PC-3 (cell line): ENCODE results near the gene NR5A1.

Experiments used
- CTCF ChIP-seq: fragments of 300-600 bp; sonication (generic); conservative IDR thresholded peaks from 2 replicates; pipeline ENCODE4 v1.5.1; 2017; ENCODE audit warnings: antibody characterized with exemption, low read depth, mild to moderate bottlenecking, low read length
- EZH2 ChIP-seq: fragments of 300-600 bp; sonication (generic); IDR thresholded peaks from one replicate; pipeline ENCODE4 v1.6.1; 2017; ENCODE audit warnings: antibody characterized with exemption, mild to moderate bottlenecking, low read length; ENCODE audit not compliant: unreplicated experiment
- EZH2phosphoT487 ChIP-seq: fragments of 300-600 bp; sonication (generic); IDR thresholded peaks from 2 replicates; pipeline ENCODE4 v1.6.1; 2018; ENCODE audit warnings: mild to moderate bottlenecking, antibody characterized with exemption, low read length, borderline replicate concordance

DNA sequence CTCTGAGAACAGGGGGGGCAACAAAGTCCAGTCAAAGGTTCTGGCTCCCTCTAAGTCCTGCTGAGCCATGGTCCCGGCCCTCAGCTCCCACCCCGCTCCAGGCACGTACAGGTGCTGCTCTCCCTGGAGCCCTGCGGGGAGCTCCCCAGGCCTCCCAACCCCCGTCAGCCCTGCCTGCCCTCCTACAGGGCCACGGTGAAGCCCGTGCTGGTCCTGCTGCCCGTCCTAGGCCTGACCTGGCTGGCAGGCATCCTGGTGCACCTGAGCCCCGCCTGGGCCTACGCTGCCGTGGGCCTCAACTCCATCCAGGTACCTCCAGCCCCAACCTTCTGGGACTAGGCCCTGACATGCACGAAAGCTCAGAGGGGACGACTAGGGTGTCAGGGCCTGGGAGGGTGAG lies 36.9 kb downstream of the NR5A1 start:
- TF ChIP-seq EZH2: no peak
- no peak for TF ChIP-seq CTCF
- no peak for TF ChIP-seq EZH2phosphoT487
